SK-N-SH (cell line): ENCODE results near the gene EEF1AKMT4.

Source experiments
- CTCF ChIP-seq: fragments of 200-600 bp; sonication (generic); IDR thresholded peaks from 2 replicates; pipeline ENCODE4 v1.6.1; 2017; ENCODE audit warnings: antibody characterized with exemption, mild to moderate bottlenecking, moderate library complexity
- FOXM1 ChIP-seq: IDR thresholded peaks from 2 replicates; pipeline ENCODE4 v1.4.0; 2012; ENCODE audit warnings: low read depth, mild to moderate bottlenecking
- GABPA ChIP-seq: IDR thresholded peaks from 2 replicates; pipeline ENCODE4 v1.4.0; 2012; ENCODE audit warnings: low read depth, mild to moderate bottlenecking
- NRF1 ChIP-seq: IDR thresholded peaks from 2 replicates; pipeline ENCODE4 v1.6.1; 2012; ENCODE audit warnings: low read depth, mild to moderate bottlenecking, low read length
- POLR2AphosphoS5 ChIP-seq: IDR thresholded peaks from 2 replicates; pipeline ENCODE4 v1.6.1; 2012; ENCODE audit warnings: low read depth, low read length
- RAD21 ChIP-seq: IDR thresholded peaks from 2 replicates; pipeline ENCODE4 v1.6.1; 2012; ENCODE audit warnings: mild to moderate bottlenecking, low read length
- REST ChIP-seq: IDR thresholded peaks from 2 replicates; pipeline ENCODE4 v1.6.1; 2012; ENCODE audit warnings: mild to moderate bottlenecking, low read depth, low read length, moderate library complexity
- SIN3A ChIP-seq: IDR thresholded peaks from 2 replicates; pipeline ENCODE4 v1.6.1; 2012; ENCODE audit warnings: low read depth, mild to moderate bottlenecking, low read length, moderate library complexity, borderline replicate concordance
- SMC3 ChIP-seq: IDR thresholded peaks from 2 replicates; pipeline ENCODE4 v1.6.1; 2012; ENCODE audit warnings: low read depth, low read length, improper control_type of control experiment
- TAF1 ChIP-seq: IDR thresholded peaks from 2 replicates; pipeline ENCODE4 v1.6.1; 2012; ENCODE audit warnings: low read depth, mild to moderate bottlenecking, low read length, moderate library complexity, borderline replicate concordance
- USF1 ChIP-seq: IDR thresholded peaks from 2 replicates; pipeline ENCODE4 v1.4.0; 2012; ENCODE audit warnings: low read depth, borderline replicate concordance
- USF2 ChIP-seq: fragments of 150-350 bp; IDR thresholded peaks from 2 replicates; pipeline ENCODE4 v1.6.1; 2017; ENCODE audit warnings: antibody characterized with exemption, low read length, low read depth, borderline replicate concordance
- YY1 ChIP-seq: IDR thresholded peaks from 2 replicates; pipeline ENCODE4 v1.4.0; 2012; ENCODE audit warnings: low read depth, mild to moderate bottlenecking

GRCh38 chr3:184291738-184292445 is 42.4 kb downstream of the EEF1AKMT4 start:
- TF ChIP-seq CTCF: no peak
- TF ChIP-seq GABPA: no peak
- TF ChIP-seq POLR2AphosphoS5: no peak
- no peak for TF ChIP-seq NRF1
- no peak for TF ChIP-seq FOXM1
- TF ChIP-seq SMC3: no peak
- no peak for TF ChIP-seq SIN3A
- TF ChIP-seq RAD21: no peak
- TF ChIP-seq USF2: no peak
- TF ChIP-seq USF1: no peak
- no peak for TF ChIP-seq REST
- no peak for TF ChIP-seq TAF1
- TF ChIP-seq YY1: no peak
